Stimulated activated CD8-positive, alpha-beta memory T cell treated with anti-CD3 and anti-CD28 coated beads, Interleukin-7, amount 100 ng/mL, for 1 hour (primary cell): Measurements from ENCODE around the gene SNN.

Experiments used
- DNase-seq, 2 donors: peaks; one replicate each; pipeline ENCODE4 v3.0.0-alpha.2; 2020; ENCODE audit warnings: low read depth in 2 of 2

The SNN gene

DNA sequence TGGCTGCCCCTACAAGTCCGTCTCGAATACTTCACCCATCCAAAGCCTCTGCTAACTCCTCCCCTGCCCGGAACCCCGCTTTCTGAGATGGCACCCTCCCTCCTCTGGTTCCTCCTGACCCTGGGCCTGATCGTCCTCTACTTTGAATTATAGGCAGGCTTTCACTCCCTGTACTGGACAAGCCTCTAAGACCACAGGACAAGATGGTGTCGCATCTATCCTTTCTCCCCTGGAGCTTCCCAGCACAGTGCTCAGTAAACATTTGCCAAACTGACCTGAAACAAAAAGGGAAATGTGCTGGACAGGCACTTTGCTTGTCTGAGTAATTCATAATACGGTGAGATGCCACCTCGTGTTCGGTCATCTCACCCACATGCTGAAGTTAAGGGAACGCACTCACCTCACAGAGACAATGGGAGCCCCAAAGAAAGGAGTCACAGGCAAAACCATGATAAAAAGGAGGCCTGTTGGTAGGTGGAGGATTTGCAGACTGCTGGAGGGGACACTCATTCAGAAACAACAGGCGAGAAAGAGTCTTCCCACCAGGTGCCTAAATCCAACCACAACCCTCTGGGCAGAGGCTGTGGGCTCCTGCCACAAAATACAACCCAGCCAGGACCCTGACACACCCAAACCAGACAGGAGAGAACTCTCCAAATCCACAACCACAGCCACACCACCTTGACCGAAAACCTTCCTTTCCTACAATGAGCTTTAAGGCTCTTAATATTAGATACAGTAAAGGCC is 28.2 kb downstream of the SNN start:
- no peak for DNase-seq

DNA sequence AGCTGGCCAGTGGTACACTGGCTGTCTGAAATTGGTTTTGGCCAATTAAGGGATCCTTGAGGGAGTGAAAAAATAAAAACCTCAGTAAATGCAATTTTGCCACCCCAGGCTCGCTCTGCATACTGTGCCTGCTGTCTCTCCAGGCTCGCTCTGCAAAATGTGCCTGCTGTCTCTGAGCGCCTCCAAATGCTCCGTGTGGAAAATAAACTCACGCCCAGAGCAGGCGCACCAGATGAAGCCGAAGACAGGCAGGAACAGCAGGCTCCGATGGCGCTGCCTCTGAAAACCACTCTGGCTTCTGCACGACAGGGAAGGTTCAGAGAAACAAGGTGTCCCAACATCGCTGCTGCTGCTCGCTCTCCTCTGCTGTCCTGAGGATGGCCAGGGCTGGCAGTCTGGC is 29.1 kb downstream of the SNN start:
- no peak for DNase-seq

DNA sequence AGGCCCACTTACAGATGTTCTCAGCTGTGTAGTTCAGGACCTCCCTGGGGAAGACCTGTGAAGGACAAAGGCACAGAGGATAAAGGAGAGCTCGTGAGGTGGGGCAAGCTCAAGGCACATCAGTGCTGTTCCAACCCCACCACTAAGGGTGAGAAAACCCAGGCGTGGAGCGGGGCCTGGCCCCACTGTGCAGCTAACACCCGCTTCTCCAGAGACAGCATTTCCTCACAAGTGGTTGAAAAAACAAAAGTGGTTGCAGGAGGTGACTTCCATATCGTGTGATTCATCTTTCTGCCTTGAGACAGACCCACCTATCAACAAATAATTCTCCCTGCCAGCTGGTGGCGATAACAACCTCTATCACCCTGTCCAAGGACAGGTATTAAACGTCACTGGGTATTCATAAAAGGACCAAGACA is 30.0 kb downstream of the SNN start:
- DNase-seq: no peak

DNA sequence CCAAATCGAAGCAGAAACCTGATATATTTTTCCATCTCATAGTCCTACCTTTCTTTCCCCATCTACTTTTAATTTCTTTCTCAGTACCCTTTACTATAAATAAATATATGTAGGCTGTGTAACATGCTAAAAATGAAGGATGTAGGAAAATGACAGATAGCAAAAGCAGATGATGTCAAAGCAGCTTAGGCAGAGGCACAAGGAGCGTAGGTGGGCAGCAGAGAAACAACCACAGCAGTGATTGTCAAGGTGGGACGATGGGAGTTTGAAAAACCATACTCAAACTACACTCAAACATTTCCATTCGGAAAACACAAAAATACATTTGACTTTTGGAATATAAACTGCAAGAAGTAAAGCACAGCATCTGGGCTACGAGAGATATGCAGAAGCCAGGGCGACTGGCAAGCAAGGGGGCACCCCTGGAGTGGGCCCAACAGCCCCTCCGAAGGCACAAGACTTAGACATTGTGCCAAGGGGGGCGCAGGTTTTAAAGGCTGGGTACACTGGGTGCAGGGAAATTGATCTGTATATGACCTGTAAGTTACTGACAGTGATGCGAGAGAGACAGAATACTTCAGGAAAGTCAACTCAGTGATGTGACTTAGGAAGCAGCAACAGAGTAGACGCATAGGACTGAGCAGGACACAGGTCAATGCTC is 31.1 kb downstream of the SNN start:
- no peak for DNase-seq

DNA sequence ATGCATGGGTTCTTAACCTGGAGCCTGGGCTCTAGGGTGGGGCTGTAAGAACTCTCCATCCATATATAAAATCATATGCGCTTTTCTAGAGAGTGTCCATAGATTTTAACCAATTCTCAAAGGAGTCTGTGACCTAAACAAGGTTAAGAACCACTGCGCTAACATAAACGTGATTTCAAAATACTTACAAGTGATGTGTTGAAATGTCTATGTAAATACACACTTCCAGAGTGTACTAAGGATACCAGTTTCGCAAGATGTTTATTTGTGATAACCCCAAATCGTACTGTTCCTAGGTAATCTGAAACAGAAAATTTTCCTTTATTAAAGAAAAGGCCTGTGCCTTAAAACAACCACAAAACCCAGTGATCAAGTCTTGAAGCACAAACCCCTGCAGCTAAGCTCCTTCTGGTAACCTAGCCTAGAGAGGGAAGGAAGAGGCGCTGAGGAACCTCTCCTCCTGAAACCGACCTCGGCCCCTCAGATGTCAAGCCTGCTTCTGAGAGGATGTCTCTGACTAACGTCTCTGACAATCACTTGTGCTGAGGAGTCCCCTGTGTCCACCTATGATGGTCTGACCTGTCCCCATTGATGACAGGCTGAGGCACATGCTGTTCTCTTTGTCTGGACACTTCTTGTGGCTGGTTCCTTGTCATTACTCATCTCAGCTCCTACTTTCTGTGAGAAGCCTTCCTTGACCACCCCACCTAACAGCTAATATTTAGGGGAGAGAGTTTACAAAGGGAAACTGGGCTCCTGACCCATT is 32.2 kb downstream of the SNN start:
- no peak for DNase-seq

DNA sequence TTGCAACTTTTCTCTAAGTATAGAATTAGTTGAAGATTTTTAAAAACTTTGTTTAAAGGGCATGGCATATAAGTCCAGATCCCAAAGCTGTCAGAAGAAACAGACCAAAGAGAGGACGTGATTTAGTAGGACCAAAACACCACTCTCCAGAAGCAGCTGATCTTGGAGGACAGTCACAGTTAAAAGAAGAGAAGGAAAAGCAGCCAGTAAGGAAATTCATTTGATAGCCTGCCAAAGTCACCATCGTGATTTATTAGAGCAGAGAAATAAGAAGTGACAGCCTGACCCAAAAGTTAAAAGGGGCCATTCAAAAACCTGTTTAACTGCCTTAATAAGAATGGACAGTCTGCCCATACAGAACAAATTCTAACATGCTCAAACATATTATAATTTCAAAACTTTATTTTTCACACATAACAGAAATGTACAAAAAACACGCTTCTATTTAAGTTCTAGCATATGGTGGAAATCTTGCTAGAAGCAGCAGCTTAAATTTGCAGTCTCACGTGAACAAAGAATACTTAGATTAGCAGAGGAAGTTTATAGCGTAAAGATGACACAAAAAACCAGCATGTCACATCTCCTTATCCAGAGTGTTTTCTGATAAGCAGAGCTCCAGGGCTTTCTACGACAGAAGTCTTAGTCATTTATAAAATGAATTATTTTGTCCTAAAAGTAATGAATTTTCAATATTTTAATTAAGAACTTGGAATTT is 37.2 kb downstream of the SNN start:
- DNase-seq: no peak

DNA sequence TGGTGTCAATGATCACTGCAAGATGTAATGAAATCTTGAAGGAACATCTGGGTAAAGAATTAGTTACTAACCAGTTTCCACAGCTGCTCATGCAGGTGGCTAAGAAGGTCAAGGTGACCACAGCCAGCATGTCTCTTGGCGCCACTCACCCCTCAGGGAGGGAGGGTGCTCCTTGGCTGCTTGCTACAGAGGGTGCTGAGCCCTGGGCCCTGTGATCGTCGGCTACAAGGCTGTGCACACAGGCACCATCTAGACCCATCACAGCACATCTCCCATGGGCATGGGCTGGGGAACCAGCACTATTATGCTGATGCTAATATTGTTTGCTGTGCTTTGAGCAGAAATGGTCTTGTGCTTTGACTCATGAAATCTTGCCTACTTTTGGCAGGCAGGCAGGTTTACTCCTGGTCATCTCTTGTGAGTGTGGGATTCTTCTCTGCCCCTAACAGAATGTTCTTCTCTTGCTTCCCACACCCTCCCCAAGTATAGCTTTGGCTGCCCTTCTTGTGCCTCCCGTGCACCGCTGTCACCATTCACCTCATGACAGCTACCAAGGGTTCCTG is 38.0 kb downstream of the SNN start:
- no peak for DNase-seq

DNA sequence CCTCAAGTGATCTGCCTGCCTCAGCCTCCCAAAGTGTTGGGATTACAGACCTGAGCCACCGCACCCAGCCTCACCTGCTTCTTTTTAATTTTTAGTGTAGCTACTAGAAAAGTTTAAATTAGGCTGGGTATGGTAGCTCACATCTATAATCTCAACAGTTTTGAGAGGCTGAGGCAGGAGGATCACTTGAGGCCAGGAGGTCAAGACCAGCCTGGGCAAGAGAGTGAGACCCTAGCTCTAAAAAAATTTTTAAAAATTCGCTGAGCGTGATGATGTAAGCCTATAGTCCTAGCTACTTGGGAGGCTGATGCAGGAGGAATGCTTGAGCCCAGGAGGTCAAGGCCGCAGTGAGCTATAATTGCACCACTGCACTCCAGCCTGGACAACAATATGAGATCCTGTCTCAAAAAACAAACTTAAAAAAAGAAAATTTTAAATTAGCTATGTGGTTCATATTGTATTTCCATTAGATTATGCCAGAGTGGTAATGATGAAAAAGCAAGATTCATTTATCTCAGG is 39.5 kb downstream of the SNN start:
- no peak for DNase-seq

DNA sequence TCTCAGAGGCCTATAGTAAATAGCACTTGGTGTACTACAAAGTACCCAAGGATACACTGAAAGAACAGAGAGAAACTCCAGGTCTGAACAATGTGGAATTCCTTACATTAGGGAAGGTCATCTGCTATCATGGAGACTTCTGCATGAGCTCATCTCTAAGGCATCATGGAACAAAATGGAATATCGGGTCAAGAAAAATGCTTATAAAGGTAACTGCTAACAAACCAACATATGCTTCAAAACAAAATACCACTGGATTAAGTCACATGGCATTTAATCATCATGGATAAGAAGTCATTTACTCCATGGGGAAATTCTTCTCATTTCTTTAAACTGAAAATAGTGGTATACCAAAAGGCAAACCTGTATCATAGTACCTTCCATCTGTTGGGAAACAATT is 40.2 kb downstream of the SNN start:
- DNase-seq: no peak

DNA sequence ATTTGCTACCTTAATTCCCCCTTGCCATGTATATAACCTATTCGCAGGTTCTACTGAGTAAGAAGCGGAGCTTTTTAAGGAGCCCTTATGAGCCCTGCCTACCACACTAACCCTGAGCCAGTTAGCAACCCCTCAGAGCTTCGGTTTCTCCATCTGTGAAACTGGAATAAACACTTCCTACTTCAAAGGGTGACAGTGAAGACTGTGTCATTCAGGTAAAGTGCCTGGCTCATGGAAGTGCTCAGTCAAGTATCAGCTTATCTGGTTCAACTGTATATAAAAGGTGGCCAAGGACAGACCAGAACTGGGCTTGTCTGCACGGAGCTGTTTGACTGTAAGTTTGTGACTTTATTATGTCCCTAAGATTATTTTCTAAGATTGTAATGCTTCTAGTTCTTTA is 43.4 kb downstream of the SNN start:
- DNase-seq: no peak

DNA sequence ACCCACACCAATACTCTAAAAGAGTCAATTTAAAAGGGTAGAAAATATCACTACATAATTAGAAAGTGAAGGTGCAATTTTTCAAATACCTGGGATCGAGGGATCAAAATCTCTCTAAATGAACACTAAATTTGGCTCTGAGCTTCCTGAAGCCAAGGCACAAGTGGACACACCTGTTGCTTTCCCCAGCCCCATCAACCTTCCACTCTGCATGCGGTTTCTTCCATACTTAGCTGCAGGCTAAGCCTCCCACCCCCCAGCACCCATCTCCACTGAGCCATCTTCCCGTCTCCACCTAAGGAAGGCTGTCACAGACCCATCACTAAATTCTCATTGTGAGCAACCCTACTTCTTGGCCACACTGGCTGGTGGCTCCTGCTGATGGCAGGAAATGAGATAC is 43.9 kb downstream of the SNN start:
- no peak for DNase-seq

DNA sequence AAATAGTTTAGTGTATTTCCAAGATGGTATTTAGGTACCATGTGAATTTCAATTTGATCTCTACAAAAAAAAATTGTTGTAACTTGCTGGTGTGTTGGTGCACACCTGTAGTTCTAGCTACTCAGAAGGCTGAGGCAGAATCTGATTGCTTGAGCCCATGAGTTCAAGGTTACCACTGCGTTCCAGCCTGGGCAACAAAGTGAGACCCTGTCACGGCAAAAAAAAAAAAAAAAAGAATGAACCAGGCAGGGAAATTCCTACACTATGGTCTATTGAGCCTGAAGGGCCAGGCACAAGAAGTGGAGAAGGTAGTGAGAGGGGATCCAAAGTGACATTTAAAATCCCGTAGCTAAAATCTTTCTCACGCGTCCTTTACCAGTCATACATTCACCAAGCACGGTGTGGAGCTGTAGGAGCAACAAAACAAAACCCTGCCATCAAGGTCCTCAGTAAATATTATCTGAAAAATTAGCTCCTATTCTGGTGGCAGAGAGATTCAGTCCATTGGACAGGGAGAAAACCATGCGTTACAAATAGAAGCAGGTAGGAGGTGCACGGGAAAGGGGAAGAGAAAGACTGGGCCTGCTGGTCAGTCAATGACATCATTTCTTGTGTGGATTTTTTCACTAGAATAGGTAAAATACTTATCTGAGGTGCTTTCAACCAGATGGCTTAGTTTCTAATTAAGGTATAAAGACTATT is 47.1 kb downstream of the SNN start:
- DNase-seq: no peak

DNA sequence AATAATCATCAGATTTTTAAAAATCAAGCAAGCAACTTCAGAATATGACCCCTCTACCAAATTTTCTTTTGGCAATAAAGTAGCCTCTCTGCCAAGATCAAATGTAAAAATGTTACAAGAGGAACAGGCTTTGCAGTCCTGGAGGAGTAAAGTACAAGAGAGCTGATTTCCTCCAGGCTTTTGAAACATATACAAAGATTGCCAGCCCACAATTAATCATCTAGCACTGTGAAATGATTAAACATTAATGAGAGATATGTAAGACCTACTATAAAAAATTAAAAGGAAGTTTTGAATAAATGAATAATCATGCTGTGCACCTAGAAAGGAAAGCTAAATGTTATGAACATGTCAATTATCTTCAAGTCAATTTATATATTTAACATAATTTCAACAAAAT is 48.1 kb downstream of the SNN start:
- DNase-seq: no peak

DNA sequence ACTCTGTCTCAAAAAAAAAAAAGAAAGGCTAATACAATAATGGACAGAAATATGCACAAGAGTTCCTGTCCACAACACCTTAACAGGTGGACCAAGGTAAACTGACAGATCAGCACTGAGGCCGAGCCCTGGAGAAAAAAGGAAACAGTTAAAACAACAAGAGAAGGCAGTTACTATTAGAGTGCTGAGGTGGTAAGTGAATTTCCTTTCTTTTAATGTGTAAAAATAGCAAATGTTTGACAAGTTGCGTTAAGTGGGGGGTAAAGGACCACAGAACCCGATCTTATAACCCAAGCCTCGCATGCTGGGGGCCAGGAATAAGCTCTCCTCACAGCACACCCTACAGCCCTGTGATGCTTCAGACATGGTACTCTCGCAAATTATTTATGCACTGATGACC is 49.6 kb downstream of the SNN start:
- DNase-seq: no peak

DNA sequence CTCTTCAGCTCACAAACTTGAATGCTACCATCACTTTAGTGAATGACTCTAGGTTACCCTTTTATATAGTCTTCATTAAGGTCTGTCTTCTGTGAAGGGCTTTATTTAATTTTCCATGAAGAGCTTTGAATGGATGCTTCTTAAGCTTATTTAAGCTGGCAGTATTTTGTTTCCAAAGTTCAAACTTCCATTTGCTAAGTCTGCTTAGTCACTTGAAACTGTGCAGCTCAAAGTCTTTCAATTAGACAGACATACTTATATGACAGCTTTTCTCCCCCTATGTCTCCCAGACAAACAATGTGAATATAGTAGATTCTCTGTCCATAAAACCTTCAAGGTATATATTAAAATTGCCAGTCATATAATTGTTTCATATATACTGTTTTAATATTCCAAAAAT is 50.9 kb downstream of the SNN start:
- no peak for DNase-seq

DNA sequence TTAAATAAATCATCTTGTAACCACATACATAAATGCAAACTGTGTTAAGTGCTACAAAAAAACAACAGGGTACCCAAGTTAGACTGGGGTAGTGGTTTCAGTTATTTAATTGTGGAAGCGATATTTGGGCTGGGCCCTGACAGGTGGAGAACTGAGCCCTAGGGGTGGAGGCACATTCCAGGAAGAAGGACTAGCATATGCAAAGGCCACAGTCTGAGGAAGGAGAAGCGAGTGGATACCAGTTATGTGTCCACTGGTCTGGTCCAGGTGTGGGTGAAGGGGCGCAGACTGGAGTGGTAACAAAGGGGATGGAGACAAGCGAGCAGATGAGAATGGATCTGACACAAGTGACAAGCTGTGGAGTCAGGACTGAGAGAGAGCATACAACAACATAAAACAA is 51.5 kb downstream of the SNN start:
- no peak for DNase-seq

DNA sequence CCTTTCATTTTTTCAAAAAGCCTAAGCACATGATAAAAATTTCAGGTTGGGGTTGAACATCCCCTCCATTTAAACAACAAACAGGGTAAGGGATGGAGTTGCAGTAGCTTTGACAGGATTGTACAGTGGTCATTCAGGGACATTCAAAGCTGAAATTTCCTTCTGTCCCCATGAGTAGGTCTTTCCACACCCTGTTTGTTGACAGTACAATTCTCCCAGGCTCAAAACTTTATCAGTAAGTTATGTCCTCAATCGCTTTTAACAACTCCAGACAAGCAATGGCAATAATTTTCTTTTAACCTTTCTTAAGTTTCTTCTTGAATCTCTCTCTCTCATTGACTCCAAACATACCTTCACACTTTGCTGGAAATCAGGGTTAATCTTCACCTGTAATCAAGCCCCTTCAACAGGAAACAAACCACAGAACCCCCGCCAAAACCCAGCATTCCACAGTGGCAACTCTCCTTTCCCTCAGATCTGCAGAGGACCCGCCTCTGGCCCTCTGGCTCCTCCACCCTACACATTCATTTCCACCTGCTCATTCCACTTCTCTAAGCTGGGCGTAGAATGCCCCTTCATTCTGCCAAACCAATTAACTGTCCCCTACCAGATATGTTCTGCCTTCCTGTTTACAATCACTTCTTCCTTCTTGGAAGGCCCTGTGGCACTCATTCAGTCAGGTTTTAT is 53.7 kb downstream of the SNN start:
- no peak for DNase-seq

DNA sequence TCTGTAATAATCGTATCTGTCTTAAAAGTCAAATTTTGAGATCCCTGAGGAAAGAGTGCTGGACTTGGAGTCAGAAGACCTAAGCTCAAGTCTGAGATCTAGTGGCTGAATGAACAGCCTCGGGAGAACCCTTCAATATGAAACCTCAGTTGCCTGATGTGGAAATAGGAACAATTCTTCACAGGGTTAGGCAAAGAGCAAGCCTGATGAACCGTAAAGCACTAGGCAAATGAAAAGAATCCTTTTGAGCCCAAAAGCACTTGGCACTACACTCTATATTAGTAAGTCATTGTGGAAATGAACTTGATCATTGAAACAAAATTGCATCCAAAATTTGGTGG is 54.2 kb downstream of the SNN start:
- no peak for DNase-seq

DNA sequence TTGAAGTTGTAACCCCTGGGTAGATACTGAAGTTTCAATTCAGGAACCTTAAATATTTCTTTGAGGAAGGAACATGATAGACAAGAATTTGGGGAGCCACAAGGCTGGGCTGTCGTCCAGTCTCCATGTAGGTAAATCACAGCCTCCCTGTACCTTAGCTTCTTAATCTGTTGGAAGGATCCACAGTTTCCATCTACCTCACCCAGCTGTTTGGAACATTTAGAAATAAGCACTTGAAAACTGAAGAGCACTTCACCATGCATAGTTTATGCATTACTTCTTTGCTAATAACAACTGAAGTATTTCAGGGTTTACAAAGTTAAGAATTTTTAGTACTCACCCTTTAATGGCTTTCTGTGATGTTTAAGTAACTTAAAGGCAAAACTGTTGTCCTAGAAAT is 57.2 kb downstream of the SNN start:
- DNase-seq: no peak

DNA sequence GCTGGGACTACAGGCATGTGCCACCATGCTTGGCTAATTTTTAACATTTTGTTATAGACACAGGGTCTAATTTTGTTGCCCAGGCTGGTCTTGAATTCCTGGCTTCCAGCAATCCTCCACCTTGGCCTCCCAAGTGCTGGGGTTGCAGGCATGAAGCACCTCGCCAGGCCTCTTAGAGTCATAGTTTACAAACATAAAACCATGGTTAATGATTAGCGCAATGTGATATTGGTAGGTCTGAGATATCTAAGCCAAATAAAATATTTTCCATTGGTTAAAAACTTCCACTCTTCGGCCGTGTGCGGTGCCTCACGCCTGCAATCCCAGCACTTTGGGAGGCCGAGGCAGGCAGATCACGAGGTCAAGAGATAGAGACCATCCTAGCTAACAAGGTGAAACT is 57.8 kb downstream of the SNN start:
- DNase-seq: no peak
